ENCODE results near the gene AGBL1. TPM values are rescaled to one million over a fixed set of nuclear protein-coding genes. Genes with fewer than 3 reads are reported as not detected.
"Not testable (repeated sequence)": the region's sequence is repeated elsewhere in the genome, so short reads cannot be mapped to it uniquely, and the experiment has no call there.

The AGBL1 gene
- total RNA-seq, 1 donor from 2014 or later: not detected

GRCh38 chr15:87033056-87033455 lies 953.4 kb downstream of the AGBL1 start:
- intact Hi-C loops (cut with micrococcal nuclease): no loop called here

- intact Hi-C loops (cut with micrococcal nuclease): no loop called here
Measured at GRCh38 chr15:87034886-87035285, 955.2 kb downstream of the AGBL1 start.

- intact Hi-C loops (cut with micrococcal nuclease): no loop called here
Measured at GRCh38 chr15:87038404-87038803, 958.7 kb downstream of the AGBL1 start.

- intact Hi-C loops (cut with micrococcal nuclease): not testable (repeated sequence)
Measured at GRCh38 chr15:87042619-87043018, 962.9 kb downstream of the AGBL1 start.

GRCh38 chr15:87045746-87046145 lies 966.1 kb downstream of the AGBL1 start:
- intact Hi-C loops (cut with micrococcal nuclease): no loop called here

GRCh38 chr15:87047203-87047965 lies 967.7 kb downstream of the AGBL1 start:
- intact Hi-C loops (cut with micrococcal nuclease): no loop called here
